ENCODE measurements around the gene NMT1. TPM values are rescaled to one million over a fixed set of nuclear protein-coding genes. Genes with fewer than 3 reads are reported as not detected.

The NMT1 gene
- total and polyA plus RNA-seq, 2 donors, result 31.4 to 50.1 TPM

GRCh38 chr17:45129940-45130680 is 69.0 kb downstream of the NMT1 start:
- no peaks in the 10 kb centered on the region for H3K4me1 ChIP-seq (ENCODE audit: insufficient read depth)
- no peaks in the 10 kb centered on the region for H3K36me3 ChIP-seq (ENCODE audit: insufficient read depth)
- no peak for DNase-seq (ENCODE audit: extremely low spot score)
- WGBS, result 78% methylated on average over 13 of the region's 13 CpGs
- H3K4me3 ChIP-seq (ENCODE audit: low read depth, low read length), result no peak overlapping the region
- peak overlapping the region; percentile 77 for H3K27ac ChIP-seq (ENCODE audit: low read depth)

DNA sequence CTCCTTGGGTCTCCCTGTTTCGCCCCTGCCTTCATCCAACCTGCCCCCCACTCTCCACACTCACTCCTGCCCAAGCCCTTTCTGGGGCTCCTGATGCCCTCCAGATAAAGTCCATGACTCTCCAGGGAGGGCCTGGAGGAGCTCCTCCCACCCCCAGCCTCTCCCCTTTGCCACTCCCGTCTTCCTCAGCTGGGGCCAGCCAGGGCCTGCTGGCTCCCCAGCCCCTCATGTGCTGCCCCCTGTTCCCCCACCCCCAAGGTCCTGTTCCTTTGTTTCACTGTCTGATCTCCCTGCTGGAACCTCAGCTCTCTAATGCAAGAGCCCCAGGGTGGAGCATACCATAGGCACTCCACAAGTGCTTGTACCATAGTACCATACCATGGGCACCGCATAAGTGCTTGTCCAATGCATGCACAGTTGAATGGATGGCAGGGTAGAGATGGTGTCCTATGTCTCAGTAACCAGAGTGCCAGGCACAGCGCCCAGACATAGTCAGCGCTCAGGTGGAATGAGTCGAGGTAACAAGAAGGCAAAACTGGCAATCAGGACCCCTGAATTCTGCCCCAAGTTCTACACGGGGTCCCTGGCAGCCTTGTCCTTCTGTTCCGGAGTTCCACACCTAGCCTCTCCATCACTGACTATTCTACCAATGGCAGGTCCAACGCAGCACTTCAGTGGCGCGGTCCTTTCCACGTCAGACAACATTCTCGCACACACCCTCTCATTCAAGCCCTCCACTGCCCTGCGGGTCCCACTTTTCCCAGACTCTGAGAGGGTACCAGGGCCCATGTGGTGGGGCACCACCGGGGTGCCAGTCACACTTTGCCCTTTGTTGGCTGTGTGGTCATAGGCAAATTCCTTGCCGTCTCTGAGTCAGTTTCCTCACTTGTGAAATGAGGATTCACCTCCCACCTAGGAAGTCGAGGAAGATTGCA is 69.8 kb downstream of the NMT1 start:
- no peak for DNase-seq (ENCODE audit: extremely low spot score)
- peak overlapping the region; percentile 90 for H3K4me3 ChIP-seq (ENCODE audit: low read depth, low read length)
- 77% methylated on average over 17 of the region's 17 CpGs for WGBS
- H3K4me1 ChIP-seq (ENCODE audit: insufficient read depth), result no peaks in the 10 kb centered on the region
- H3K36me3 ChIP-seq (ENCODE audit: insufficient read depth), result no peaks in the 10 kb centered on the region
- peak overlapping the region; percentile 77 for H3K27ac ChIP-seq (ENCODE audit: low read depth)

DNA sequence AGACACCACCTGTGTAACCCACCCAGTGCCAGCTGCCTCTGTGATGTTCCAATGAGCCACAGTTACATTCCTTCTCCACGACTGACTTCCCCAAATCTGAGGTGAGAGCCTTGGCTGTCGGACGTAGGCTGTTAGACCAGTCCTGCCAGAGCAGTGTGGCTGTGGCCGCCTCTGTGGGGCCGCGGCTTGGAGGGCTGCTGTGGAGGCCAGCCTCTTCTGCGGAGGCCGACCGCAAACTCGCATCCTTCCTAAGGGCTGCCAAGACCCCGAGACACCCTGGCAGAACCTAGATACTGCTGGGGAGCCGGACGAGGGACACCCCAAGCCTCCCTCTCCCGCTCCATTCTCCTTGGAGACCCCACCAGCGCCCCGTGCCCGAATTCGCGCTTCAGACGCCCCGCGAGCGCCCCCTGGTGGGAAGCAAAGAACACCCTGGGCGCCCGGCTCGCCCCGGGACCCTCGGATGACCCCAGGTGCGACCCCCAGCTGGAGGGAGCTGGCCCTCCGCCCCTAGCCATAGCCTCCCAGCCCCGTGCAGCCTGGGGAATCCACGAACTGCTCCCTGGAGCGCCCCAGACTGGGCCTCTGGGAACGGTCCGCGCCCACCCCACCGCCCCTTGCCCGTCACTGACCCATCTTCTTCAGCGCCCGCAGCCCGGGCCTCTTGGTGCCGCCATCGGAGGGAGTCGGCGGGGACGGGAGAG is 70.7 kb downstream of the NMT1 start:
- Histone ChIP-seq H3K4me1 (ENCODE audit: insufficient read depth) (no peaks in the 10 kb centered on the region), H3K36me3 (ENCODE audit: insufficient read depth) (no peaks in the 10 kb centered on the region), H3K4me3 (ENCODE audit: low read depth, low read length) (peak overlapping the region; percentile 90), H3K27ac (ENCODE audit: low read depth) (peak overlapping the region; percentile 88)
- WGBS, result 7% methylated on average over 46 of the region's 46 CpGs
- DNase-seq (ENCODE audit: extremely low spot score), result no peak

DNA sequence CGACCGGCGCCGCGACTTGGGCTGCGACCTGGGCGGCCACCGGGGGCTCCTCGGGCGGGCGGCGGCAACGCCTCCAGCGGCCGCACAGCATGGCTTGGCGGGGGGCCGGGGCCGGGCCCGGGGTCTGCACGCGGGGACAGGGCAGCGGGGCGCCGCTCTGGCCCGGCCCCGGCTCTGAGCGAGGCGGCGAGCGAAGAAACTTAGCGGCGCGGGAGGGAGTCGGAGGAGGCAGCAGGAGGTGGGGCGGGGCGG is 71.1 kb downstream of the NMT1 start, which contains the start of gene PLCD3:
Gene PLCD3, minus strand, starts transcription at position 196 of the 252 bp plus-strand sequence. Its CDS starts 105 bp downstream, at position 91.
- no peaks in the 10 kb centered on the region for H3K4me1 ChIP-seq (ENCODE audit: insufficient read depth)
- H3K4me3 ChIP-seq (ENCODE audit: low read depth, low read length), result peak within 1 kb of the TSS; percentile 90
- H3K36me3 ChIP-seq (ENCODE audit: insufficient read depth), result no peaks in the 10 kb centered on the region
- DNase-seq (ENCODE audit: extremely low spot score), result no peak
- under 1% methylated on average over 36 of the region's 36 CpGs for WGBS
- peak within 1 kb of the TSS; percentile 93 for H3K27ac ChIP-seq (ENCODE audit: low read depth)

GRCh38 chr17:45132572-45133463 is 71.7 kb downstream of the NMT1 start:
- under 1% methylated on average over 71 of the region's 71 CpGs for WGBS
- Histone ChIP-seq H3K4me3 (ENCODE audit: low read depth, low read length) (peak overlapping the region; percentile 90), H3K4me1 (ENCODE audit: insufficient read depth) (no peaks in the 10 kb centered on the region), H3K27ac (ENCODE audit: low read depth) (peak overlapping the region; percentile 93), H3K36me3 (ENCODE audit: insufficient read depth) (no peaks in the 10 kb centered on the region)
- no peak for DNase-seq (ENCODE audit: extremely low spot score)

- Histone ChIP-seq H3K4me3 (ENCODE audit: low read depth, low read length) (peak within 1 kb of the TSS; percentile 56), H3K4me1 (ENCODE audit: insufficient read depth) (no peaks in the 10 kb centered on the region), H3K36me3 (ENCODE audit: insufficient read depth) (no peaks in the 10 kb centered on the region), H3K27ac (ENCODE audit: low read depth) (peak within 1 kb of the TSS; percentile 44)
- WGBS, result 7% methylated on average over 40 of the region's 40 CpGs
- DNase-seq (ENCODE audit: extremely low spot score), result peak; percentile 97
These were observed 74.3 kb downstream of the NMT1 start, which contains the start of gene ACBD4 for GRCh38 chr17:45135192-45135977. Gene ACBD4 (plus strand): TSS chr17:45135687. CDS start chr17:45136145, 458 bp downstream.

GRCh38 chr17:45135978-45136791 is 75.1 kb downstream of the NMT1 start:
- H3K4me3 ChIP-seq (ENCODE audit: low read depth, low read length), result peak overlapping the region; percentile 56
- no peak overlapping the region for H3K27ac ChIP-seq (ENCODE audit: low read depth)
- H3K4me1 ChIP-seq (ENCODE audit: insufficient read depth), result no peaks in the 10 kb centered on the region
- WGBS, result 63% methylated on average over 21 of the region's 21 CpGs
- DNase-seq (ENCODE audit: extremely low spot score), result no peak
- no peaks in the 10 kb centered on the region for H3K36me3 ChIP-seq (ENCODE audit: insufficient read depth)

DNA sequence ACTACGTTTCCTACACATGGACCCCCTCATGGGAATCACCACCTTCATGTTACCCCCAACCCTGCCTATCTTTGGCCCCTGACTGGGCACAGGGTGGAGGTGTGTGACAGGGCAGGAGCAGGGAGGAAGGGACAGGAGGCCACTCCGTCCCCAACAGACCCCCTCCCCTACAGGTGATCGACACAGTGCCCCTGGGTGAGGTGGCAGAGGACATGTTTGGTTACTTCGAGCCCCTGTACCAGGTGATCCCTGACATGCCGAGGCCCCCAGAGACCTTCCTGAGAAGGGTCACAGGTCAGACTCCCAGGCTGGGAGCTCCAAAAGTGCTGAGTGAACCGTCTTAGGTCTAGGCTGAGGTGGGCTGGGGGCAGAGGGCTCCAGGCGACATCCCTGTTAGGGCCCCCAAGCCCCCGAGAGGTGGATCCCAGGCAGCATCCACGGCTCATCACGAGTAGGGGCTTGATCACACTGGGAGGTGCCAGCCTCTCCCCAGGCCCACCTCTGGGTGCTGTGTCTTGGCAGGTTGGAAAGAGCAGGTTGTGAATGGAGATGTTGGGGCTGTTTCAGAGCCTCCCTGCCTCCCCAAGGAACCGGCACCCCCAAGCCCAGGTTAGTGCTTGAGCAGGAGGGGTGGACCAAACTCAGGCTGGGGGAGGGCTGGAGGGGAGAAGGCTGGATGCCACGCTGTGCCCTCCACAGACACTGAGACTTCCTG is 75.9 kb downstream of the NMT1 start:
- Histone ChIP-seq H3K4me1 (ENCODE audit: insufficient read depth) (no peaks in the 10 kb centered on the region), H3K27ac (ENCODE audit: low read depth) (no peak overlapping the region), H3K4me3 (ENCODE audit: low read depth, low read length) (no peak overlapping the region), H3K36me3 (ENCODE audit: insufficient read depth) (no peaks in the 10 kb centered on the region)
- WGBS, result 85% methylated on average over 12 of the region's 12 CpGs
- DNase-seq (ENCODE audit: extremely low spot score), result no peak

- DNase-seq (ENCODE audit: extremely low spot score), result no peak
- H3K27ac ChIP-seq (ENCODE audit: low read depth), result no peak overlapping the region
- H3K4me1 ChIP-seq (ENCODE audit: insufficient read depth), result no peaks in the 10 kb centered on the region
- WGBS, result 85% methylated on average over 11 of the region's 11 CpGs
- H3K36me3 ChIP-seq (ENCODE audit: insufficient read depth), result no peaks in the 10 kb centered on the region
- H3K4me3 ChIP-seq (ENCODE audit: low read depth, low read length), result no peak overlapping the region
These were observed 76.6 kb downstream of the NMT1 start for GRCh38 chr17:45137561-45138305.

- Histone ChIP-seq H3K4me1 (ENCODE audit: insufficient read depth) (no peaks in the 10 kb centered on the region), H3K4me3 (ENCODE audit: low read depth, low read length) (no peak overlapping the region), H3K27ac (ENCODE audit: low read depth) (no peak overlapping the region), H3K36me3 (ENCODE audit: insufficient read depth) (no peaks in the 10 kb centered on the region)
- DNase-seq (ENCODE audit: extremely low spot score), result no peak
- 79% methylated on average over 14 of the region's 14 CpGs for WGBS
These were observed 77.9 kb downstream of the NMT1 start for GRCh38 chr17:45138911-45139532.
